Measurements from ENCODE around the gene MYT1.

The MYT1 gene

DNA sequence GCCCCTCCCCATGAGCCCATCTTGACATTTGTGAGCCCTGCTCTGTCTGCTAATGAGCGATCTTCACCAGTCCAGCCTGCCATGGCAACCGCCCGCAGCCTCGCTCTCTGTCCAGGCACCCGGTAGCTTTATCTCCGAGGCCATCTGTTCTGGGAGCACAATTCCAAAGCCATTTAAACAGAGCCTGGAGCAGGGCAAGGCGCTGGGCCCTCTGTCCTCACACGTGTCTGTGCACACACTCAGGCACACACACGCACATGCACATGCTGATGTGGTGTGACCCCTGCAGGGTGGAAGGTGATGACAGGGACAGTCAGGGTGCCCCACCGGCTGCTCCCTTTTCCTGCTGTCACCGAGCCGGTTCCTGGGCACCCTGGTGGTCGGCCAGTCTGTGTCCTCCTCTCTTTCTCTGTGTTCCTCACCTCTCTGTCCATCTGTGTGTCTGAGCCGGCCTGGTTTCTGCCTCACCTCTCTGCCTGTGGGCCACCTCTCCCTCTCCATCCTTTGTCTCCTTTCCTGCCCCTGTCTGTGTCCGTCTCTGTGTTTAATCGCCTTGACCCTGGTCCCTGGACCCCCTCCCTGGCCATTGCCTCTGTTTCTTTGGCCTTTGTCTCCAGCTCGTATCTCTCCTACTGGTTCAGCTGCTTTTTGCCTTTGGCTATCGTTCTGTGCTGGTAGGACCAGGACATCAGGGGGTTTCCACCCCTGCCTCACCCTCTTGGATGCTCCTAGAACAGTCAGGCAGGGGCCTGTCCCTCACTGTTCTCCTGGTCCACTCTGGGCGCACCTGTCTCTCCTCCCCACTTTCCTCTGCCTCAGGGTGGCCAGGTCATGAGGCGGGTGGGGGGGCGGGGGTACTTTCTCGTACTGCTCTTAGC is 8.8 kb upstream of the MYT1 start:
- no peak for DNase-seq

DNA sequence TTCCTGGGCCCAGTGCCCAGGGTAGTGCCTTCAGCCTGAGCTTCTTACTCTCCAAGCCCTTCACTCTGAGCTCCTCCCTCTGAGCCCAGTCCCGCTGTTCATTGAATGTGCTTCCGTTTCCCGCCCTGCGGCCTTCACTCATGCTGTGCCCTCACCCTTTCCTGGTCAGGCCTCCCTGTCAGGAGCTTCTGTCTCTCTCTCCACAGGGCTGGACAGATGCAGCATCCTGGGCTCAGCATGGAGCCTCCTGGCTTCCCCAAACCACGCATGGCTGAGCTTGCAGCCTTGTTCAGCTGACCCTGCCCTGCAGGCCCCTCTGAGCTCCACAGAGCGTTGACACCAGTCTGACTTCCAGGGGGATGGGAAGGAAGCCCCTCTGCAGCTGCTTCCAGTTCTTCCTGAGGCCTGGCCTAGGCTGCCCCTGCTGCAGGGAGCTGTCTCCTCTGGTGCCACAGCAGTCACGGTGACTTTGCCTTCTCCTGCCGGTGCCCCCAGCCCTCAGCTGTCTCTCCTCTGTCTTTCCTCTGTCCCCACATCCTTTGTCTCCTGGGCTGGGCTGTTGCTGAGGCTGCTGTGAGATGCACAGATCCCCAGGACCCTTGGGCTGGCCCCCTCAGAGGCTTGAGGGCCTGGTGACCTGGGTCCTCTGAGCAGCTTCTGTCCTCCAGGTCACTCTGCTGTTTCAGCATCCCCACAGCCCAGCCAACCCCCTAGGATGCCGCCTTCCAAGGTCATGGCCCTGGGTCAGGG is 7.9 kb upstream of the MYT1 start:
- no peak for DNase-seq

DNA sequence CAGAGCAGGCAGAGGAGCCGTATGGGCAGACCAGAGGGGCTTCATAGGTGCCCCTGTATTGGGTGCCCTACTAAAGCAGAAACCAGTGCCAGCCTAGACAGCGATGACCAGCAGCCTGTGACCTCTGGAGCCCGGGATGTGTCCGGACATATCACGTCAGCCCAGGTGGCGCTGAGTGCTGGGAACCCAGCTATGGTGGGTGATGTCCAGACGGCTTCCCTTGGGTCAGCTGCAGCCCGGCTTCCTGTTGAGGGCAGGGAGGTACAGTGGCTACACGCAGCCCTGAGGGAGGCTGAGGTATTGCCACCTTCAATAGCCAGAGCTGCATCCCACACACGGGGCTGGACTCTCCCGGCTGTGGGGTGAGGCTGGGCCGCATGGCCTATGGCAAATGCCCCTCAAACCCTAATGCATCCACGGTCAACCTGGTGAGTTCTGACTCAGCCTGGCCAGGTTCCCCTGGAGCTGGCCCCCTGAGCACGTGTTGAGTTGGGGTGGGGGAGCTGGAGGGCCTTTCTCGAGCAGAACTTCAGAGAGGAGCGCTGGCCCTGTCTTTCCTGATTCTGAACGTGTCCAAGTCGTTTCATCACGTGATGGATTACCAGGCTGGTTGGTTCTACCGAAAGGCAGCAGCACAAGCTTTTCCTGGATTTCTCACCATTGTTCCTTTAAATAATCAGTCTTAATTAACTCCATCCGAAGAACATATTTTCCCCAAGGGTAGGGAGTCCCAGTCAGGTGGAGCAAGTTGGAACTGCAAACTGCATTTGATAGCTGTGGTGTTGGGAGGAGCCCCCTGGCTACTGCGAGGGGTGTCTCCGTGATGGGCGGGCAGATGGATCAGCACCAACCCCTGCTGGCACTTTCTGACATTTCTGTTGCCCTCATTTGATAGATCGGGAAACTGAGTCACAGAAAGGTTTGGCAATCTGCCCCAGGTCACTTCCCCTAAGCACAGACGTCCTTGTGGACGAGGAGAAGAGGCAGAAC is 7.1 kb upstream of the MYT1 start:
- no peak for DNase-seq

DNA sequence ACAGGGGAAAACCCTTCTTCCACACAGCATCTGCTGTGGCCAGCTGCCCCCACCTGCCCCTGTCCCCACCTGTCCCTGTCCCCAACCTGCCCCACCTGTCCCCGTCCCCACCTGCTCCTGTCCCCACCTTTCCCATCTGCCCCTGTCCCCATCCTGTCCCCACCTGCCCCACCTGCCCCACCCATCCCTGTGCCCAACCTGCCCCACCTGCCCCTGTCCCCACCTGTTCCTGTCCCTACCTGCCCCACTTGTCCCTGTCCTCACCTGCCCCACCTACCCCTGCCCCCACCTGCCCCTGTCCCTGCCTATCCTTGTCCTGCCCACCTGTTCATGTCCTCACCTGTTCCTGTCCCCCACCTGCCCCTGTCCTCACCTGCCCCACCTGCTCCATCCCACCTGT is 6.4 kb upstream of the MYT1 start:
- no peak for DNase-seq

DNA sequence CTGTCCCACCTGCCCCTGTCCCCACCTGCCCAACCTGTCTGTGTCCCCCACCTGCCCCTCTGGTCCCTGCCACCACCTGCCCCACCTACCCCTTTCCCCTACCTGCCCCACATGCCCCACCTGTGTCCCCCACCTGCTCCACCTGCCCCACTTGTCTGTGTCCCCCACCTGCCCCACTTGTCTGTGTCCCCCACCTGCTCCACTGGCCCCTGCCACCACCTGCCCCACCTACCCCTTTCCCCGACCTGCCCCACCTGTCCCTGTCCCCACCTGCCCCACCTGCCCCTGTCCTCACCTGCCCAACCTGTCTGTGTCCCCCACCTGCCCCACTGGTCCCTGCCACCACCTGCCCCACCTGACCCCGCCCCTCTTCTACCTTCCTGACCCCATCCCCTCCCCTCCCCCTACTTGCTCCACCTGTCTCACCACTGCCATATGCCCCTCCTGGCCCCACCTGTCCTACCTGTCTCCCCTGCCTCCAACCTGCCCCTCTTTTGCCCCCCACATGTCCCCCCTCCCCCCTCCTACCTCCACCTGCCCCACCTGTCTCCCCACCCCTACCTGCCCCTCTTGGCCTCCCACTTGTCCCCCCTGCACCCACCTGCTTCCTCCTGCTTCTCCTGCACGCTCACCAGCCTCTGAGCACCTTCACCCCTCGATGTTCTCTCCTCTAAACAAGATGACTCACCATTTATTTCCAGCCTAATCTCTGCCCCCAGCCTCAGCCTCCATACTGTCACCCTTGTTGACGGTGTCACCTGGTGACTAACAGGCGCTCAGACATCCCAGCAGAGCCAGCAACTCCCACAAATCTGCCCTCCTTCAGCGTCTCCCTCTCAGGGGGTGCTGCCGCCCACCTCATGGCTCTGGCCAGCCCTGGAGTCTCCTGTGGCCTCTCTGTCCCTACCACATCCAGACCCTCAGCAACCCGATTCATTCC is 5.6 kb upstream of the MYT1 start:
- DNase-seq = no peak

DNA sequence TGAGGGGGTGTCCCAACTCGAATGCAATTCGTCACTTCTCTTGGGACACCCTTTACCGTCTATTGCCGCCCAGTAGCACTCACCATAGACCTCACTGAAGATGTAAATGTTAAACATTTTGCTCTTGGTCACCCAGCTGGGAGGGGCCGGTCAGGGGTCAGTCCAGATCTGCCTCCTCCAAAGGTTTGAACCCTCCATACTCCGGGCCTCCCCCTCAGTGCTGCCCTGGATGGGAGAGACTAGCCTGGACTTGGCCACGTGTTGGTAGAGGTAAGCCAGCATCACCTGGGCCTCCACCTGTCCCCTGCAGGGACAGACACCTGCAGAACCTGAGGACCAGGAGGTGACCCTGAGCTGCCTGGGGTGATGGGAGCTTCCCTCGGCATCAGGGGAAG is 5.0 kb upstream of the MYT1 start:
- DNase-seq = no peak

DNA sequence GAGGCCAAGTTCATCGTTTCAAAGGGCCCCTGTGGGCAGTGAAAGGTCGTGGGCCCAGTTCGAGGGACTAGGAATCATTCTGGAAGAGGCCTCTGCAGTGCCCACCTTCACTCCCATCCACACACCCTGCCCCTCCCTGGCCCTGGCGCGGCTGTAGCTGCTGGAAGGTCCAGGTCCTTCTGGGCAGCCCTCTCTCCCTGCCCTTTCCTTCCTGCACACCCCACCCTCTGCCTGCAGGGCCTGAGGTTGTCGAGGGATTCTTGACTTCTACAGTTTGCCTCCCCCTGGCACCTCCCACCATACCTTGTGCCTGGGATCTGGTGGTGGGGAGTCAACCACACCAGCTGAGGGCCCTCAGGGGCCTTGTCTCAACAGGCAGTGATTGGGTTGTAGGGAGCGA is 4.5 kb upstream of the MYT1 start:
- DNase-seq = no peak

DNA sequence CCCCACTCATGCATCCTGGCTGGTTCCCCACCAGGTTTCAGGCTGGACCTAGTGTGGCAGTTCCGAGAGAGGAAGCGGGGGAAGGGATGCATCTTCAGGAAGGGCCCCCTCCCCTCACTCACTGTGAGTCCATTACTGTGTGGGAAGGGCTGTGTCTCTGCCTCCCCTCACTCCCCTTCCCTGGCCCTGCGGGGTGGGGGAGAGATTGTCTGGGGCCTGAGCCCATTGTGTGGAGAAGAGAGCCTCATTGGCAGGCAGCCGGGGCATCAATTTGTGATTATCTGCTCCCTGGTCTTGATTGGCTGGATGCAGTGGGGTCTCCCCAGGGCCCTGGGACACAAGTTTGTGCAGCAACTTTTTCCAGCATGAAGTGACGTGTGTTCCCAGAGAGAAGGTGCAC is 4.1 kb upstream of the MYT1 start:
- no peak for DNase-seq

DNA sequence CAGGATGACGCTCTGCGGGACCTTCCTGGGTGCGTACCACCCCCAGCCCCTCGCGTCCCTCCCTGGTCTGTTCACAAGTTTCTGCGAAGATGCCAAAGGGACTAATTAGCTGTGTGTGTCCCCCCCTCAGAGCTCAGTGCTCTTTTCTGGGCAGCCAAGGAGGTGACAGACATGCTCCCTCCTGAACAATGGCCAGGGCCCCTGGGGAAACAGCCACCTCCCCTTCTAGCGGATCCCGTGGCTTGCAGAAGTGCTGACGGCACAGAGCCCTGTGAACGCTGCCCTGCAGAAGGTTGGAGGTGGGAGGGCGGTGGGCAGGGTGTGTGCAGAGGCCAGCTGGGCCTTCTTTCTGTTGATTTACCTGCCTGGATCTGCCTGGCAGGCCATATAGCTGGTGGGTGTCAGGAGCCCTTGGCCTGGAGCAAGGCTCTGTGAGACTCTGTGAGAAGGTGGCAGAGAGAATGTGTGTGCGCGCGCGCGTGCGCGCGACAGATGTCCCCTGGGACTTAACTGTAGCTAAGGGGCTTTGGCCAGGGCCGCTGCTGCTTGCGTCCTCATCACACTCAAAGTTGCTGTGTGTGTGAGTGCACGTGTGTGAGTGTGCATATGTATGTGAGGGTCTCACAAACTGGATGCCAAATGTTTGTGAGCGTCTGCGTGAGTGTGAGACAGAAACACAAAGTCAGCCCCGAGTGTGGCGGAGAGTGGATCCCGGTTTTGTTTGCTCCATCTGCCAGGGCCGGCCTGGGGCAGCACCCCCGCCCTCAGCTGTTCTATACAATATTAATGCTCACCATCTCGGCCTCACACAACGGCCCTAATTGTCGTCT is 3.5 kb upstream of the MYT1 start:
- DNase-seq = no peak

DNA sequence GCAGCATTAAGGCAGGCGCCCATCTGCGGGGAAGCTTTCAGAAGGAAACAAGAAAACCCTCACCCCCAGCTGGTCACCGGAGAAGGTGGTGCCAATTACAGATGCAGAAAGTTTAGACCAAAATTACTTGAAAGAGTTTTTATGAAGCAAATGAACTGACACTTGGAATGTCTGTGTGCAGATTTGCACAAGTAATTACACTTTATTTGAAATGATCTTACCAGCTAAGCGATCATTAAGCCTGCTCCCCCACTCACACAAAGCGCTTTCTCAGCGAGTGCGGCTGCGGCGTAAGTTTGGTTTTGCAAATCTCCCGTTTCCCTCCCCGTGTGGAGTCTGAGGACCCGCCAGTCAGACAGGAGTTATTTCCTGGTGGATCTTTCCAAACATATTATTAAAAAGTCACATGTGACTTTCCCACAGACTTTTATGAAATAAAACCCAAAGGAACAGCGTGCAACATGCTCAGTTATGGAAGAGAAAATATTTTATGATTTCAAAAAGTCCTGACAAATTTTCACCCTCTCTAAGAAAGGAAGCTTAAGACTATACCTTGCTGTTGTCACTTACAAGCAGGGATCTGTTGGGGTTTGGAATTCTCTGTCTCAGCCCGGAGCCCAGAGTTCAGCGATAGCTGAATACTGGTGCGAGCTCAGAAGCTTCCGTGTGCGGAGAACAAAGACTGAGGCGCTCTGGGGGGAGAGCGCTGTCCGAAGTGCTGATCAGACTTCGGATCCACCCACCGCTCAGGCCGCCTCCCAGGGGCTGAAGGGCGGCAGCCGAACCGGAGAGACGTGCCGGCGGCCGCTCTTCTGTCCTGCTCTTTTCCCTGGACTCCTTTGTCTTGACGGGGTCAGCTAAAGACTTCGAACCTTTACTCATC is 2.7 kb upstream of the MYT1 start:
- peak; percentile 16 for DNase-seq

DNA sequence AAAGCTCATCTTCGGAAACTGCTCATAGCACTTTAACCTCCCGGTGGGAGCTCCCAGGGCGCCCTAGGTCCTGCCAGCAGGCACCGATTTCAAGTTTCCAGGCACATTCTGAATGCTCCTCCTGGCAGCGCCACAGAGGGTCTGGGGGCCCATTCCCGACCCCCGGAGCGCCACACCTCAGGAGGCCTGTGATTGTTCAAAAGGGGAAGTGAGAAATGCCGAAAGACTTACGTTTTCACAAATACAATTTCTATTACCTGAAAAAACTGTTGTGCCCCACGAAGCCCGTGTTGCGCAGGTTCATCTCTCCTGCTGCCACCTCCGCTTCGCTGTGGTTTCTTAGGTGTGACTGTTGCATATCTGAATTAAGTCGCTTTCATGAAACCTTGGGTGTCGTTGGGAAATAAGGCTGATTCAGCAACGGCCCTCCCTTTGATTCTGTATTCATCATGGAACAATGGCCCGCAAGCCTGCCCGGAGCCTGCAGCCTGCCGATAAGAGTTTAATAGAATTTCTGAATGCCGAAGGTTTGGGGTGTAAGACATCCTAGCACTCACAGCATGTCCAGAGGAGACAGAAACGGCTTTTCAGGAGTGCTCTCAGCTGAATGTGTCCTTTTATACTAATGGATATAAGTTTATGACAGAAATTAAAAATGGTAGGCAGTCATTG is 1.9 kb upstream of the MYT1 start:
- no peak for DNase-seq

DNA sequence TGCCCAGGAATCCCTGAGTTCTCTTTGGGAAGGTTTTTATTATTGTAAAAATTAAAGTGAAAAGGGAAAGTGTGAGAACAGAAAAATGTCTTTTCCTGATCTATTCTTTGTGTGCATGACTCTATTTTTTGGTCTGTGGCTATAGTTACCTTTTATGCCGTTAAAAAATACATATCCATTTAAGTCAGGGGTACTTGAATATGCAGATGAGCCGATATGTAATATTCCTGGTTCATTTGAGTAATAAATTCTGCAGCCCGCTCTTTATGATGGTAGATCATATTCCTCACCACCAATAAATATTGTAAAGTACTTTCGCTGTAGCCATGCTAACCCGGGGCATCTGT is 503 bp upstream of the MYT1 start:
- DNase-seq = no peak

DNA sequence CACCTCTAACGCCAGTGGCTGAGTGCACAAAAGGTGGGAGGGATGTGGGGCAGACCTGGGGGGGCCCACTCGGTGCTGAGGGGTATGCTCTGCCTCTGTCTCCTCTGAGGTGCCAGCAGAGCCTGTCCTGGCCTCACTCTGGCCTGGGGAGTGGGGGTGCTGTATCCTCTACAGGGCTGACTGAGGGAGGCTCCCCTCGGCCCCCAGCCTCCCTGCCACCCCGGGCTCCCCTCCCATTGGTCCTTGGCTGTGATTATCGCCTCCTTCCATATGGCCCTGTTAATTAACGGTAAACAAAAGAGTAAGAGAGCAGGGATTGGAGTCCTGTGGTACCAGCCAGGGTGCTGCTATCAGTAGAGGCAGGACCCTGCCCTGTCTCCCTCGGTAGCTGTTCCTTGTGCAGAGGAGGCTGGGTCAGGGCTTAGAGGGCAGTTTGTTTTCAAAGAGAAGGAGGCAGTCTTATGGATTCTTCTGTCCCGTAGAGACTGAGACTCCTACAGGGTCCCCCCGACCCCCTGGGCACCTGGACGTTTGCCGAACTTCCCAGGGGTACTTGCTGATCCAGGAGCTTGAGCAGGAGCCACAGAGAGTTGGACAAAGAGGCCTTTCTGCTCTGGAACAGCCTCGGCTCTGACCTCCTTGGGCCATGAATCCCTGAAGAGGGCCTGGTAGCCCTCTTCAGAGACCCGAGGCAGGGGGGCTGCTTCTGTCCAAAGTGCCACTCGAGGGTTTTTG is 1.8 kb downstream of the MYT1 start:
- DNase-seq = no peak

DNA sequence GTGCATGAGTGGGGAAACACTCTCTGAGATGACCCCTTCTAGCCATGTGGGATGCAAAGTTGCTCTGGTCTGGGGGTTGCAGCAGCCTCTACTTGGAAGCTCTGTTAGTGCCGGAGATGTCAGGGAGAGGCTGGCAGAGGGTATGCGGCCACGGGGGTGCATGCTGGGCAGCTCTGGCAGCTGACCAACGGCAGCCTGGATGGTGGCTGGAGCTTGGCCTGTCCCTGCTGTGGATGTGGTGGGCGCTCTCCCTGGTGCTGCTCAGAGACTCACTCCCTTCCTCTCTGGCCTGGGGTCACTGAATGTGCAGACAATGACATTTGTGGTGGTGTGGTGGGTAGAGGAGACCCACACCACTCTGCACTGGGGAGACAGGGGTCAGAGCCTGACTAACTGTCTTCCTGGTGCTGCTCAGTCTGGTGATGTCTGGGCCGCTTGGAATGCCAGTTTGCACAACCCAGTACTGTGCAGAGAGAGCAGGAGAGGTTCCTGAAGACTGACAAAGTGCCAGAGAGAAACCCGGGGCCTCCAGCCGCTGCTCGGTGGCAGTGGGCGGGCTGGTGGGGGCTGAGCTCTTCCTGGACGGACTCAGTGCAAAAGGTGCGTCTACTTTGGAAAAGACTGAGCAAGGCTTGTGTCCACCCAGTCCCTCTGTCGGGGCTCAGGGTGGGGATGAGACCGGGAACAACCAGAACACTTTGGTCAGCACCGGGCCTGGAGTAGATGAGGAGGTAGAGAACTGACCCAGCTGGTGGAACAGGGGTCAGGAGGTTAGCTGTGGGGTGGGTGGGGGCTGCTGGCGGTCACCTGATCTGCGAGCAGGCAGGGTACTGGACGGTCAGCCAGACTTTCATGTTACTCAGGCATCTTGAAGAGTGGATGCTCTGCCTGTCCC is 2.7 kb downstream of the MYT1 start:
- DNase-seq = no peak

DNA sequence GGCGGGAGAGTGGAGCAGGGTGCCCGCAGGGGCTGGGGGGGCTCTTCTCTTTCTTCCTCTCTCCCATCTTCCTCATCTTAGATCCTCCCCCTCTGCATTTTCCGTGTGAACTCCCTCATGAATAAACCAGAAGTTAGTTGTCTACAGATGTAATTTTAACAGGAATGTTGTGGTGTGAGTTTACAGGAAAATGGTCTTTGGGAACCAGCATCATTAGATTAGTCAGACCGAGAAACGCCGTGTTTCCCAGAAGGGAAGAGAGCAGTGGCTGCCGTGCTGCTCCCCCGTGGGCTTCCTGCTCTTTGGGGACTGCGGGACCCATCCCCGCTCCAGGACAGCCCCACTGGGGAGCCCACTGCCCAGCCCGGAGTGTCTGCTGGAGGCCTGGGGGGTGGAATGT is 3.4 kb downstream of the MYT1 start:
- no peak for DNase-seq

DNA sequence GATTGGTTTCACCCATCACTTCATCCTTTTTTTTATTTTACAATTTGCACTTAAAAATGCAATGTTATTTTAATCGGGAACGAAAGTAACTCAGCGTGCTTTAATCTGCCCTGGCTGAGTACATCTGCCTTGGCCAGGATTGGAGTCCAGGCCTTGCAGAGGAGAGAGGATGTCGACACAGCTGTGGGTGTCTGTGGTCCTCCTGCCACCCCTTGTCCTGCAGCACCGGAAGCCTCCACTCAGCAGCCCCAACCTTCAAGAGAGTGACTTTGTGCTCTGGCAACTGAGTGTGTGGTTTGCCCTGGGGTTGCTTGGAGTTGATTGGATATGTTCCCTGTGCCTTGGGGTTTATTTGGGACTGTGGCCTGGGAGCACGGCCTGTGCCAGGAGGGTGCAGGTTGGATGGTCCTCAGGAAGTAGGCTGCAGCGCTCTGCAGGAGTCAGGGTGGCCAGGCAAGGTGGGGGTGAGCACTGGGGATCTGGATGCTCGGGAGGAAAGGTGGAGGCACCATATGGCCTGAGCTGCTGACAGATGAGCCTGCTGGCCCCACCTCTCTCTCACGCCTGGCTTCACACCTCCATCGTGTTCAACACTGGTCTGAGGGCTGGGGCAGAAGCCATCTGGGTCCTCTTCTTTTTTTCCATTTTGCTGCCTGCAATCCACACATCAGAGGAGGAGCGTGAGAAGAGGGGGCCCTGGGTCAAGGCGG is 4.3 kb downstream of the MYT1 start:
- no peak for DNase-seq

DNA sequence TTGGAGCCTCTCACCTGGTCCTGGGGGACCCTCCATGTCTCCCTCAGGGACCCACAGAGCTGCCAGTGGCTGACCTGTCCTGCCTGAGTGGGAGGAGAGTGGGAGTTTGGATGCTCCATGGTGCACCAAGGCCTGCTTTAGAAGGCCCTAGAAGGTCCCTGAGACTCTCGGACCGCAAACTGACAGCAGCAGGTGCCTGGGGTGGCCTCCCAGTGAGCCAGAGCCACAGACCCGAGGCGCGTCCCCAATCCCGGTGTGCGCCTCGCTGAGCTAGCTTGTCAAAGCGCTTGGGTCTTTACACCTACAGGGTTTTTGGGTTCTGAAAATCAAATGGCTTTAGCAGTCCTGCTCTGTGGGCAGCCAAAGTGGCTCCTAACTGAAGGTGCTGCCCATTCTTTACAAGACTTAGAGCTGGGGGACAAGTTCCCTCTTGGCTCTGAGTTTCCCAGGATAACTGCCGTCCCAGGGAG is 4.9 kb downstream of the MYT1 start:
- no peak for DNase-seq
